ENCODE measurements around the gene CNPY1.

Gene CNPY1

GRCh38 chr7:155489158-155489840 is 57.1 kb downstream of the CNPY1 start:
- no peak for DNase-seq (ENCODE audit: low read depth)

- DNase-seq (ENCODE audit: low read depth) = no peak
Observed at GRCh38 chr7:155488483-155489127, 57.8 kb downstream of the CNPY1 start.

DNA sequence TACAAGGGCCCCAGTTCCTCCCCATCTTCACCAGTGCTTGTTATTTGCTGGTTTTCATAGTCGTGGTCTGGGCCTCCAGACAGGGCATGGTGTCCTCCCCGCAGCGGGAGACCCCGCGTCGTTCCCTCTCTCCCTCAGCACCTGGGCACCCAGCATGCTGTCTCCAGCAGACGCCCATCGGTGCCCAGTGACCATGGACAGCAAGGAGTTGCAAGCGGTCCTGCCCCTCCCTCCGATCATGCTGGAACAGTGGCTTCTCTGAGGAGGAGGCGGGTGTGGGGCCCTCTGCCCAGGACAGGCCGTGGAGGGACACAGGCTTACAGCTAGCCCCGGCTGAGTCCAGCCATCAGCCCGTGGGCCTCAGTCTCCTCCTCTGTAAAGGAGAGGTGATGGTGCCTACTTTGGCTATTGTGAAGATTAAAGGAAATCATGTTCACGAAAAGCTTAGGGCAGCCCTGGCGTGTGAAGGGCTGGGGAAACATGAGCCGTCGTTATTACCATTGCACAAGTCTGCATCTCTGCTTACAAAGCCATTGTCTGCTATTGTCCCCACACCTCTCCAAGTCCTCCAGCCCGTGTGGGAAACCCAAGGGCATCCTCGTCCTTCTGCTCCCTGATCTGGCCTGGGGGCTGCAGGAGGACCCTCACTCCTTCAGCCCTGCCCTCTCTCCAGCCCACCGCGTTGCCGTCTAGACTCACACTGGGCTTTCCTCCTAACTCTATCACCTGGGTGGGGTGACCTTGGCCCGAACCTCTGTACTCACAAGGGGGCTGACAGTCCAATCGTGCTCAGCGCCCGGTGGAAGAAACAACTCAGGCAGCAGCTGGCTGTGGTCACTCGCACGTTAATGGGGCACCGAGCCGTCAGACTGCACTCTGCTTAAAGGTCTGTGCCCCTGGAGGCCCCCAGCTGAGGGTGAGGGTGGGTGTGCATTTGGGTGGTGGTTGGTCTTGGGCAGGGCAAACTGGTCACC is 58.6 kb downstream of the CNPY1 start:
- DNase-seq (ENCODE audit: low read depth) = no peak

- no peak for DNase-seq (ENCODE audit: low read depth)
Observed at GRCh38 chr7:155486783-155487508, 59.4 kb downstream of the CNPY1 start.

GRCh38 chr7:155484483-155485399 is 61.6 kb downstream of the CNPY1 start:
- DNase-seq (ENCODE audit: low read depth) = no peak

DNA sequence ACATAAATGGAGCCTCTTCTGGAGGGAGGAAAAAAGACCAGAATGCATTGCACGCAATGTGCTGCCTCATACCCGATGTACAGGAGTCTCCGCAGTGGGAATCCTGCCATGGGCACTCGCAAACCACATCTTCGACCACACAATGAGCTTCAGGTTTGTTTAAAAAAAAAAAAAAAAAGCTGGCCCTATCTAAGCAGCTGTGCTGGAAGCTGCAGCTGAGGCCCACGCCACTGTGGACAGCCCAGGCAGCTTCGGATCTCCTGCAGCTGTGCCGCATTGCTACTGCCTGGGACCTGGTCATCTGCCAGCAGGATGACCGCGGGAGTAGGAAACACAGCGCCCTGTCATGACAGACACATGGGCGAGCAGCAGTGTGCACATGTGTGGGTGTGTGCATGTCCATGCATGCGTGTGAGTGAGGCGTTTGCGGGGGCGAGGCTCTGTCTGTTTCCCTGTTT is 62.5 kb downstream of the CNPY1 start:
- DNase-seq (ENCODE audit: low read depth) = no peak

- DNase-seq (ENCODE audit: low read depth) = no peak
Observed at GRCh38 chr7:155483245-155483644, 63.1 kb downstream of the CNPY1 start.

DNA sequence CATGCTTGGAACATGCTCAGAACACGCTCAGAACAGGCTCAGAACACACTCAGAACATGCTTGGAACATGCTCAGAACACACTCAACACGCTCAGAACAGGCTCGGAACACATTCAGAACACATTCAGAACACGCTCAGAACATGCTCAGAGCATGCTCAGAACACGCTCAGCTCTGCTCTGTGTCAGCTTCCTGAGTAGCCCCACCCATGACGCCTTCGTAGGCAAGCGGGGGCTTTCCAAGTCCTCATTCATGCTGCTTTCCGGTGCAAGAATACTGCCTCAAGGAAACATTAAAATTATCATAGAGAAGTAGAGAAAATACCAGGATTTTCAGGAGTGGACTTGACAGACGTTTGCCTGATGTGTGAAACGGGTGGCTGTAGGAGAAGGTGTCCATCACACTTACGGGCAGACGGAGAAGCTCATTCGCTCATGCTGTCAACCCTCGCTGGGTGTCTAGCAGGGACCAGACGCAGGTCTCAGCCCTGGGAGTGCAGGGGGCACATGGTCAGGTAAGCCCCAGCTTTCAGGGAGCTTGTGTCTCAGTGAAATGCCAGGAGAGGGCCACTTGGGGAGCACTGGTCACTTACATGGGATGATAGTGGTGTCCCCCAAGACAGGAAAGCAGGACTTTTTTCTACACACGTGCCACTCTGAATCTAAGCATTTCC is 63.7 kb downstream of the CNPY1 start:
- no peak for DNase-seq (ENCODE audit: low read depth)

- DNase-seq (ENCODE audit: low read depth) = no peak
Observed at GRCh38 chr7:155481764-155482163, 64.6 kb downstream of the CNPY1 start.

- no peak for DNase-seq (ENCODE audit: low read depth)
Observed at GRCh38 chr7:155477476-155477875, 68.9 kb downstream of the CNPY1 start.

- no peak for DNase-seq (ENCODE audit: low read depth)
Observed at GRCh38 chr7:155471718-155472117, 74.6 kb downstream of the CNPY1 start.

DNA sequence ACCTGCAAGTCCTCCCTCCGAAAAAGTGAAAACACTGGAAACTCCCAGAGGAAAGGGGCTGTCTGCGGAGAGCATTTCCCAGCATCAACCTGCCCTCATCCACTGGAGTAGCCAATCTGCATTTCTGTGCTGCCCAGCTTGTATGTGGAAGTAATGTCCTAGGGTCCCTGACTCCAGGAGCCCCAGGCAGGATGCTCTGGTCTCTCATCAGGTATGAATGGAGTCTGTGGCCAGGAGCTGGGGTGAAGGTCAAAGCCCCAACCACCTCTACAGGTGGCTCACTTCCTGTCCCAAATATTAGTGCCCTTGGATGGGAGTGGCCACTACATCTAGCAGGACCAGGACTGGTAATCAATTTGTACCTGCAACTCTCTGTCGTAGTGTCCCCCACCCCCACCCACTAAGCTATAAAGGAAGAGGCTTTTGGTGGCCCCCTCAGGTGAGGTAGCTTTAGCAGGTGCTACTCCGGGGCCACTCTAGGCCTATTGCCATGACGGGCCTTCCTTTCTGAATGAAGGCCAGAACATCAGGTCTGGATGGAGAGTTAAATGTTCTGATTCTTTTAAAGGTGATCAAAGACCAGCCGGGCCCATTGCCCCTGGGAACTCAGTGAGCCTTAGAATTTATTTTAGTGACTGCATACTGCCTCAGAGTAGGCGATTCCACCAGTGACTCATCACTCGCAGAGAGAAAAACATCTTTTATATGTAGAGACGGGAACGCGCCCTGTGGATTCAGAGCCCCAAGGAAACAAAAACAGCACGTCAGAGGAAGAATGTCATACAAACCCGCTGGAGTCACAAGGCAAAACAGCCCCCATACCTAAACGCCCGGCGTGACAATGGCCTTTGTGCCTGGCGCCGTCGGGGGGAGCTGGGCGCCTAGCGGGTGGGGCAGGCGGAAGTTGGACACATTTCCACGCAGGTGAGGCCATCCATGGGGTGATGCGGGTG is 75.4 kb downstream of the CNPY1 start:
- no peak for DNase-seq (ENCODE audit: low read depth)

- no peak for DNase-seq (ENCODE audit: low read depth)
Observed at GRCh38 chr7:155470186-155470487, 76.2 kb downstream of the CNPY1 start.

GRCh38 chr7:155469311-155470185 is 76.8 kb downstream of the CNPY1 start:
- no peak for DNase-seq (ENCODE audit: low read depth)

DNA sequence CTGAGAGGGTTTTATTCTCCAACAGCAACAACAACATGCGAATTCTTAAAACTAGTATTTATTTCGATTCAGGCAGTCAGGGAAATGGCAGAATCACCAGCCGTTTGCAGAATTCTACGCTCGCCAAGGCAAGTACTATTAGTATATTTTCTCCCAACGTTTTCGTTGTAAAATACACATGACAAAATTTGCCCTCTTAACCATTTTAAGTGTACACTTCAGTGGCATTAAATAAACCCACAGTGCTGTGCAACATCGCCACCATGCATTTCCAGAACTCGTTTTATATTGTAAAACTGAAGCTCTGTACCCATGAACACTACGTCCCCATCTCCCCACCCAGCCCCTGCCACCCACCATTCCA is 77.6 kb downstream of the CNPY1 start:
- DNase-seq (ENCODE audit: low read depth) = no peak

DNA sequence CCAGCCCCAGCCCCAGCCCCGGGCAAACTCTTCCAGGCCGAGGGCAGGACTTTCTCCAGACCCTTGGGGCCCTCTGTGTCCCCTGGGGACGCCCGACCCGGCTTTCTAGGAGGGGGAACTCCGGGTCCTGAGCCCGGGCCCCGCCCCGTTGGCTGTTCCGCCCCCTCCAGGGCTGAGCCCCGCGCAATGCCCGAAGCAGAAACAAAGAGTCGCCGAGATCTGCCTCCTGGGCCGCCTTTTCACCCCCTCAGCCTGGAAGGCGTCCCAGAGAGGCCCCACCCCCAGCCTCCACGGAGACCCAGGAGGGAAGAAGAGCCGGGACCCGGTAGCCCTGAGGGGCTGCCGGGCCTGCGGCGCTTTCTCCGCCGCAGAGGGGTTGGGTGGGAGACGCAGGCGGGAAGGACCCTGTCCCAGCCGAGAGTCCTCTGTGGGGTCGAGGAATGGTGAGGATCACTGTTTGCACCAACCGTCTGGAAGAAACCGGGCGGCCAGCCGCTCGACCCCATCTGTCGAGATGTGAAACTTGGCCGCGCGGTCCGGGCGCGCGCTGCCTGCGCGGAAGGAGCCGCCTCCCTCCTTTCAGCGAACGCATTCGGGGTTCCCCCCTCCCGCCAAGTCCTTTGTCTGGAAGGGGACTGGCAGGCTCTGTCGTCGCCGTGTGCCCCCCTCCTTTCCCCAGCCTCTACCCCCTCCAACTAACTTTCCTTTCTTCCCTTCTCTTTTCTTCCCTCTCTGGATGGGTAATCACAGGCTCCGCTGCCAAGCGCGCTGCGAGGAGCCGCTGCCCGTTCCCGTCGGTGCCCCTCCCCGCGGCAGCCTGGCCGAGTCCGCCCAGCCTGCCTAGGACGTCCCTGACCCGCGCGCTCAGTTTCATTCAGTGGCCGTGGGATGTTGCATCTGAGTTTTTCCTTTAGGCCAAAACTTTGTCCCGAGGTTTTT is 78.2 kb downstream of the CNPY1 start:
- DNase-seq (ENCODE audit: low read depth) = no peak
